ENCODE results near the gene DCTN3. TPM values are rescaled to one million over a fixed set of nuclear protein-coding genes. Genes with fewer than 3 reads are reported as not detected.
A peak's percentile ranks its signal among the peaks of the same experiment; 100 is the strongest.

The DCTN3 gene
- total and polyA plus RNA-seq, 10 of the 15 experiments (the other 5 are each of a cell fraction or from before 2014, with no cell fraction given): 19.0 to 120 (median 71.8) TPM

DNA sequence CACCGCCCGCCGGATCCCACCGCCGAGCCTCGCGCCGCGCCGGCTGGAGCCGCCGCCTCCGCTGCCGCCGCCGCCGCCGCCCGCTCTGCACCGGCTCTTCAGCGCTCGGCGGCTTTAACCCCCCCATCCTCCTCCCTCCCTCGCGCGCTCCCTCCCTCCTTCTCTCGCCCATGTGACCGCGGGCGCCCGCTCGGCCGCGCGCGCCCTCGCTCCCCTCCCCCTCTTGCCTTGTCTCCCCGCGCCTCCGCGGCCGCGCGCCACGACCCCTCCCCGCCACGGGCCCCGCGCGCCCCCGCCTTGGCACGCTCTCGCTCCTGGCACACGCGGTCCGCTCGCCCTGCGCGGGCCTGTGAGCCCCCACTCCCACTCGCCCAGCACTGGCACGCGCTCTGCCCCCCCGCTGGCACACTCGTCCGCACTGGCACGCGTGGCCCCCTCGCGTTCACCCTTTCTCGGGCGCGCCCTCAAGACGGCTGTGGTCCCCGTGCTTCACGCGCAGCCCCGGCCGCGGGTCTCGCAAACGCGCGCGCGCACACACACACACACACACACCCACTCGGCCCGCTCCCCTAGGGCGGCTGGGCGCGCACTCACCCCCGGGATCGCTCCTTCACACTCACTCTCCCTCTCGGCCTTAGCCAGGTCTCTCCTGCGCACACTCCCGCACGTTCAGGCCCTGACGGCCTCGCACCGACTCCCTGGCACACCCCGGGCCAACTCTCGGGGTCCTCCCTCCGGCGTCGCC lies 30.5 kb downstream of the DCTN3 start, which contains the start of gene CNTFR:
Gene CNTFR, minus strand, starts transcription at position 89 of the 745 bp plus-strand sequence. CDS start 20,743 bp downstream, outside the sequence.
- H4K20me1 ChIP-seq (ENCODE audit: control insufficient read depth, insufficient read depth): peaks cover 18% of the 10 kb centered on the region
- intact Hi-C loops (cut with micrococcal nuclease; ENCODE audit: unreplicated experiment): no loop called here
- no peak within 1 kb of the TSS for H3K9ac ChIP-seq (ENCODE audit: control insufficient read depth, insufficient read depth, low read length)
- H3K4me3 ChIP-seq: no peak within 1 kb of the TSS
- 1% methylated on average over 36 of the region's 104 CpGs for WGBS (ENCODE audit: insufficient coverage, insufficient replicate concordance, low lambda C conversion rate, missing lambda C conversion rate)
- CTCF ChIA-PET: no interaction called here
- POLR2A ChIA-PET: no interaction called here
- BruUV-seq (replicated peaks): no TSS peak
- H2AFZ ChIP-seq (ENCODE audit: control insufficient read depth, low read depth, low read length): no peak within 1 kb of the TSS
- ATAC-seq (no peak), DNase-seq (ENCODE audit: low read depth, low spot score) (no peak), FAIRE-seq (no peak)
- no peaks in the 10 kb centered on the region for H3K36me3 ChIP-seq (ENCODE audit: control insufficient read depth in 2 of 2, insufficient read depth in 2 of 2, low read length in 1 of 2)
- peaks cover 32 to 57% of the 10 kb centered on the region in 2 experiments for H3K27me3 ChIP-seq (replicated peaks in 1 of 2; ENCODE audit: control insufficient read depth in 2 of 2, insufficient read depth in 2 of 2, low read length in 1 of 2)
- SMC1A ChIA-PET (ENCODE audit: uncharacterized antibody, unreplicated experiment): no interaction called here
- H3K79me2 ChIP-seq (ENCODE audit: control insufficient read depth, insufficient read depth, low read length): no peaks in the 10 kb centered on the region
- RAD21 ChIA-PET (ENCODE audit: unreplicated experiment): interaction anchor here (1.2 kb wide), 1 partner anchor 186 kb away, joined by 3 read pairs; no protein-coding TSS in a partner anchor
- no peak within 1 kb of the TSS for H3K27ac ChIP-seq (ENCODE audit: control insufficient read depth, insufficient read depth)
- in situ Hi-C loops (cut with MboI): loop anchor here (5.0 kb wide), 1 partner anchor 52 kb away; no protein-coding TSS in a partner anchor
- H3K4me2 ChIP-seq (ENCODE audit: control insufficient read depth, insufficient read depth): 0 out of 2 replicates have a peak within 1 kb of the TSS, but pooled peaks have one; percentile 25
- no peaks in the 10 kb centered on the region for H3K9me3 ChIP-seq (replicated peaks; ENCODE audit: control insufficient read depth, insufficient read depth, low read length)
- H3K4me1 ChIP-seq (ENCODE audit: control insufficient read depth, insufficient read depth, low read length): peaks cover 2% of the 10 kb centered on the region; the same call in 1 of the 2 replicates
- TF ChIP-seq POLR2AphosphoS5 (IDR thresholded peaks at IDR 0.05; ENCODE audit: low read length) (no peak), BHLHE40 (IDR thresholded peaks at IDR 0.05; ENCODE audit: borderline replicate concordance in 1 of 2, low read depth in 2 of 2, low read length in 1 of 2) (no peak), HDGF (IDR thresholded peaks at IDR 0.05) (no peak), WRNIP1 (IDR thresholded peaks at IDR 0.05; ENCODE audit: borderline replicate concordance, low read depth, low read length) (no peak), ZNF217 (IDR thresholded peaks at IDR 0.05) (no peak), ATF3 (IDR thresholded peaks at IDR 0.05; ENCODE audit: borderline replicate concordance, extremely low read depth, low read depth, low read length) (no peak), MYB (IDR thresholded peaks at IDR 0.05; ENCODE audit: borderline replicate concordance, low read depth, low read length) (no peak), SREBF1 (IDR thresholded peaks at IDR 0.05; ENCODE audit: low read length) (no peak), SRF (IDR thresholded peaks at IDR 0.05; ENCODE audit: low read depth in 2 of 2, low read length in 2 of 2) (no peak), JUNB (IDR thresholded peaks at IDR 0.05) (no peak), ZNF207 (IDR thresholded peaks at IDR 0.05; ENCODE audit: borderline replicate concordance) (no peak), RBBP5 (conservative IDR thresholded peaks at IDR 0.05) (no peak), KAT2A (conservative IDR thresholded peaks at IDR 0.05; ENCODE audit: control insufficient read depth, low read depth, low read length) (no peak), NR2F1 (conservative IDR thresholded peaks at IDR 0.05) (no peak), RCOR1 (conservative IDR thresholded peaks at IDR 0.05; ENCODE audit: low read depth, low read length) (no peak), ZNF622 (IDR thresholded peaks at IDR 0.05) (no peak)
- TF ChIP-seq, protein P1, sequence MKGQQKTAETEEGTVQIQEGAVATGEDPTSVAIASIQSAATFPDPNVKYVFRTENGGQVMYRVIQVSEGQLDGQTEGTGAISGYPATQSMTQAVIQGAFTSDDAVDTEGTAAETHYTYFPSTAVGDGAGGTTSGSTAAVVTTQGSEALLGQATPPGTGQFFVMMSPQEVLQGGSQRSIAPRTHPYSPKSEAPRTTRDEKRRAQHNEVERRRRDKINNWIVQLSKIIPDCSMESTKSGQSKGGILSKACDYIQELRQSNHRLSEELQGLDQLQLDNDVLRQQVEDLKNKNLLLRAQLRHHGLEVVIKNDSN (IDR thresholded peaks at IDR 0.05; ENCODE audit: borderline replicate concordance, extremely low read length, insufficient read depth, low read depth, low read length): no peak
- TF ChIP-seq, protein P2, sequence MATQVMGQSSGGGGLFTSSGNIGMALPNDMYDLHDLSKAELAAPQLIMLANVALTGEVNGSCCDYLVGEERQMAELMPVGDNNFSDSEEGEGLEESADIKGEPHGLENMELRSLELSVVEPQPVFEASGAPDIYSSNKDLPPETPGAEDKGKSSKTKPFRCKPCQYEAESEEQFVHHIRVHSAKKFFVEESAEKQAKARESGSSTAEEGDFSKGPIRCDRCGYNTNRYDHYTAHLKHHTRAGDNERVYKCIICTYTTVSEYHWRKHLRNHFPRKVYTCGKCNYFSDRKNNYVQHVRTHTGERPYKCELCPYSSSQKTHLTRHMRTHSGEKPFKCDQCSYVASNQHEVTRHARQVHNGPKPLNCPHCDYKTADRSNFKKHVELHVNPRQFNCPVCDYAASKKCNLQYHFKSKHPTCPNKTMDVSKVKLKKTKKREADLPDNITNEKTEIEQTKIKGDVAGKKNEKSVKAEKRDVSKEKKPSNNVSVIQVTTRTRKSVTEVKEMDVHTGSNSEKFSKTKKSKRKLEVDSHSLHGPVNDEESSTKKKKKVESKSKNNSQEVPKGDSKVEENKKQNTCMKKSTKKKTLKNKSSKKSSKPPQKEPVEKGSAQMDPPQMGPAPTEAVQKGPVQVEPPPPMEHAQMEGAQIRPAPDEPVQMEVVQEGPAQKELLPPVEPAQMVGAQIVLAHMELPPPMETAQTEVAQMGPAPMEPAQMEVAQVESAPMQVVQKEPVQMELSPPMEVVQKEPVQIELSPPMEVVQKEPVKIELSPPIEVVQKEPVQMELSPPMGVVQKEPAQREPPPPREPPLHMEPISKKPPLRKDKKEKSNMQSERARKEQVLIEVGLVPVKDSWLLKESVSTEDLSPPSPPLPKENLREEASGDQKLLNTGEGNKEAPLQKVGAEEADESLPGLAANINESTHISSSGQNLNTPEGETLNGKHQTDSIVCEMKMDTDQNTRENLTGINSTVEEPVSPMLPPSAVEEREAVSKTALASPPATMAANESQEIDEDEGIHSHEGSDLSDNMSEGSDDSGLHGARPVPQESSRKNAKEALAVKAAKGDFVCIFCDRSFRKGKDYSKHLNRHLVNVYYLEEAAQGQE (IDR thresholded peaks at IDR 0.05; ENCODE audit: low read depth, low read length): no peak
- TF ChIP-seq, protein P3, sequence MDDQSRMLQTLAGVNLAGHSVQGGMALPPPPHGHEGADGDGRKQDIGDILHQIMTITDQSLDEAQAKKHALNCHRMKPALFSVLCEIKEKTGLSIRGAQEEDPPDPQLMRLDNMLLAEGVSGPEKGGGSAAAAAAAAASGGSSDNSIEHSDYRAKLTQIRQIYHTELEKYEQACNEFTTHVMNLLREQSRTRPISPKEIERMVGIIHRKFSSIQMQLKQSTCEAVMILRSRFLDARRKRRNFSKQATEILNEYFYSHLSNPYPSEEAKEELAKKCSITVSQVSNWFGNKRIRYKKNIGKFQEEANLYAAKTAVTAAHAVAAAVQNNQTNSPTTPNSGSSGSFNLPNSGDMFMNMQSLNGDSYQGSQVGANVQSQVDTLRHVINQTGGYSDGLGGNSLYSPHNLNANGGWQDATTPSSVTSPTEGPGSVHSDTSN (IDR thresholded peaks at IDR 0.05; ENCODE audit: insufficient replicate concordance, low read depth, low read length): no peak

Measured in GM12878 (cell line).